Measurements from ENCODE around the gene PRDX1.
"Not testable (repeated sequence)": the region's sequence is repeated elsewhere in the genome, so short reads cannot be mapped to it uniquely, and the experiment has no call there.

Gene PRDX1

GRCh38 chr1:45503462-45504360 lies 18.0 kb downstream of the PRDX1 start:
- no peak for DNase-seq

GRCh38 chr1:45501505-45501859 lies 20.2 kb downstream of the PRDX1 start:
- no peak for DNase-seq

GRCh38 chr1:45499415-45499769 lies 22.3 kb downstream of the PRDX1 start:
- no peak for DNase-seq

- no peak for DNase-seq
Observed at GRCh38 chr1:45498279-45498678, 23.4 kb downstream of the PRDX1 start.

- peak; percentile 56 for DNase-seq
Observed at GRCh38 chr1:45493116-45493697, 28.5 kb downstream of the PRDX1 start.

GRCh38 chr1:45492691-45493090 lies 29.0 kb downstream of the PRDX1 start:
- DNase-seq = no peak

GRCh38 chr1:45491487-45492260 lies 30.0 kb downstream of the PRDX1 start:
- DNase-seq = no peak

- peak; percentile 99 for DNase-seq
Observed at GRCh38 chr1:45490626-45491486, 30.8 kb downstream of the PRDX1 start, which contains the start of gene TESK2. Gene TESK2 (minus strand): TSS chr1:45491163. CDS start chr1:45457785, 33,378 bp downstream.

- DNase-seq = no peak
Observed at GRCh38 chr1:45490121-45490625, 31.5 kb downstream of the PRDX1 start.

GRCh38 chr1:45489379-45489778 lies 32.3 kb downstream of the PRDX1 start:
- DNase-seq = not testable (repeated sequence)

GRCh38 chr1:45488666-45489377 lies 32.9 kb downstream of the PRDX1 start:
- peak; percentile 67 for DNase-seq

GRCh38 chr1:45485949-45486348 lies 35.7 kb downstream of the PRDX1 start:
- DNase-seq = no peak

- DNase-seq = no peak
Observed at GRCh38 chr1:45479039-45479748, 42.5 kb downstream of the PRDX1 start.

GRCh38 chr1:45478121-45478814 lies 43.4 kb downstream of the PRDX1 start:
- DNase-seq = no peak

GRCh38 chr1:45477646-45478045 lies 44.0 kb downstream of the PRDX1 start:
- DNase-seq = no peak

GRCh38 chr1:45474194-45474593 lies 47.5 kb downstream of the PRDX1 start:
- not testable (repeated sequence) for DNase-seq

GRCh38 chr1:45473302-45473701 lies 48.4 kb downstream of the PRDX1 start:
- DNase-seq = no peak

- no peak for DNase-seq
Observed at GRCh38 chr1:45470306-45470798, 51.3 kb downstream of the PRDX1 start.

- not testable (repeated sequence) for DNase-seq
Observed at GRCh38 chr1:45467353-45467752, 54.3 kb downstream of the PRDX1 start.

GRCh38 chr1:45465277-45465676 lies 56.4 kb downstream of the PRDX1 start:
- DNase-seq = no peak

Data from NCI-H1694 treated with DMSO at 0.1 percent for 48 hours (cell line).